NCI-H774 (cell line): ENCODE results near the gene MKNK2.

ENCODE experiments used
- DNase-seq: peaks from one replicate; lab custom pipeline; 2025; lab: John Stamatoyannopoulos, UW

MKNK2 gene

GRCh38 chr19:2057484-2058469 lies 6.7 kb upstream of the MKNK2 start:
- no peak for DNase-seq

DNA sequence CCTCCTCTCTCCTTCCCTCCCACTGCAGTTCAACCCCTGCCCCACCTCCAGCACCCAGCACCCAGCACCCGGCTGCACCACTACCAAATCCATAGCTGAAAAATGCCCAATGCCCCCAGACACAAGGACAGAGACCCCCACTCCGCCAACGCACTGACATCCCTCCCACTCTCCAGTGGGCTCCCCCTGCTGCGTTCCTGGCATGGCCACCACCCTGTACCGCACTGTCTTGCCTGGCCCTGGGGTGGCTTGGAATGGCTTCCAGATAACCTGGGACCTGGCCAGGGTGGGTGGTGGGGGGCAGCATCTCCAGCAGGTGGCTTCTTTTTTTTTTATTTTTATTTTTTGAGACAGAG lies 5.8 kb upstream of the MKNK2 start:
- no peak for DNase-seq

DNA sequence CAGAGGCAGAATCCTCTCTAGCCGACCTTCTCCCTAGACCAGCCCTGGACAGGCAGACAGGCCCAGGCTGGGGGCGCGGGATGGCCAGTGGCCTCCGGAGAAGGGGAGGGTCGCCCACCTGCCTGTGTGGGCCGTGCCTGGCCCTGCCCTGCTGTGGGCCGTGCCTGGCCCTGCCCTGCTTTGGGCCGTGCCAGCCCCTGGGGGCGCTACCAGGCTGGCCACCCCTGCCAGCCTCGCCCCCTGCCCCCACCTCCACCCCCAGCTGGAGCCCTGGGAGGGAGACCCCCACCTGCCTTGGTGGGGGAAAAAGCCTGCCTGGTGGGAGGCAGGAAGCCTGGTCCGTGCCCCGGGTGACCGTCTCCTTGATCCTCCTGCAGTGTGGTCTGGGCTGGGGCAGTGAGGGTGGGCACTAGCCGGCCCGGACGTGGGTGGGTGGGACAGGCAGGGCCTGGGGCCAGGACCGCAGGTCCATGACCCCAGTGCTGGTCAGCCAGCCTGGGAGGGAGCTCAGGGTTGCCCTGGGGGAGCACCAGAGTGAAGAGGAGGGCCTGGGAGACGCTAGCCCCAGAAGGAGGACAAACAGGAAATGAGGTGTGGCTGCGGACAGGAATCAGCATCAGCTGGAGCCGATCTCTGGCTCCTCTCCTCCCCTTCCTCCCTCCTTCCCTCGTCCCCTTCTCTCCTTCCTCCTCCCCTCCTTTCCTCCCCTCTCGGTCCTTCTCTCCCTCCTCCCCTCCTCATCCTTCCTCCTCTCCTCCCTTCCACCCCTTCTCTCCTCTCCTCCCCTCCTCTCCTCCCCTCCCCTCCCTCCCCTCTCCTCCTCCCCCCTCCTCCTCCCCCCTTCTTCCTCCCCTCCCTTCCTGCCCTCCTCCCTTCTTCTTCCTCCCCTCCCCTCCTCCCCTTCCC lies 5.1 kb upstream of the MKNK2 start:
- no peak for DNase-seq

- no peak for DNase-seq
Measured at GRCh38 chr19:2054763-2055162, 3.7 kb upstream of the MKNK2 start.

DNA sequence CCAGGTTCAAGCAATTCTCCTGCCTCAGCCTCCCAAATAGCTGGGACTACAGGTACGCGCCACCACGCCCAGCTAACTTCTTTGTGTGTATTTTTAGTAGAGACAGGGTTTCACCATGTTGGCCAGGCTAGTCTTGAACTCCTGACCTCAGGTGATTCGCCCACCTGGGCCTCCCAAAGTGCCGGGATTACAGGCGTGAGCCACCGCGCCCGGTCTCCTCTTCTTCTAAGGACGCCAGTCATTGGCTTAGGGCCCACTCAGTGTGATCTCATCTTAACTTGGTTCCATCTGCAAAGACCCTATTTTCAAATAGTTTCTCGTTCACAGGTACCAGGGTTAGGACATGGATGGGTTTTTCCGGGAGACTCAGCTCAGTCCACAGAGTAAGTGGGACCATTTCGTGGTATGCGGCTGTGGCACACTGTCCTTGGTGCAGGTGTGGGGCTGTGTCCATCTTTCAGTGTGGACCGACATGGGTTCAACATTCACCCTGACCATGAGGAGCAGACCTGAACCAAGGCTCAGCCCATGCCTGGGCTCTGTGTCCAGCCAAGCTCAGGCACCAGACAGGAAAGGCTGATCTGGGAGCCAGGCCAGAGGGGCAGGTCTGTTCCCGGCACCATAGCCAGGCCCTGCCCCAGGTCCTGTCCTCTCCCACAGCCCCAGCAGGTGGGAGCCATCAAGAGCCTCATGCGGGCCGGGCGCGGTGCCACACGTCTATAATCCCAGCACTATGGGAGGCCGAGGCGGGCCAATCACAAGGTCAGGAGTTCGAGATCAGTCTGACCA lies 2.8 kb upstream of the MKNK2 start:
- DNase-seq, result no peak

DNA sequence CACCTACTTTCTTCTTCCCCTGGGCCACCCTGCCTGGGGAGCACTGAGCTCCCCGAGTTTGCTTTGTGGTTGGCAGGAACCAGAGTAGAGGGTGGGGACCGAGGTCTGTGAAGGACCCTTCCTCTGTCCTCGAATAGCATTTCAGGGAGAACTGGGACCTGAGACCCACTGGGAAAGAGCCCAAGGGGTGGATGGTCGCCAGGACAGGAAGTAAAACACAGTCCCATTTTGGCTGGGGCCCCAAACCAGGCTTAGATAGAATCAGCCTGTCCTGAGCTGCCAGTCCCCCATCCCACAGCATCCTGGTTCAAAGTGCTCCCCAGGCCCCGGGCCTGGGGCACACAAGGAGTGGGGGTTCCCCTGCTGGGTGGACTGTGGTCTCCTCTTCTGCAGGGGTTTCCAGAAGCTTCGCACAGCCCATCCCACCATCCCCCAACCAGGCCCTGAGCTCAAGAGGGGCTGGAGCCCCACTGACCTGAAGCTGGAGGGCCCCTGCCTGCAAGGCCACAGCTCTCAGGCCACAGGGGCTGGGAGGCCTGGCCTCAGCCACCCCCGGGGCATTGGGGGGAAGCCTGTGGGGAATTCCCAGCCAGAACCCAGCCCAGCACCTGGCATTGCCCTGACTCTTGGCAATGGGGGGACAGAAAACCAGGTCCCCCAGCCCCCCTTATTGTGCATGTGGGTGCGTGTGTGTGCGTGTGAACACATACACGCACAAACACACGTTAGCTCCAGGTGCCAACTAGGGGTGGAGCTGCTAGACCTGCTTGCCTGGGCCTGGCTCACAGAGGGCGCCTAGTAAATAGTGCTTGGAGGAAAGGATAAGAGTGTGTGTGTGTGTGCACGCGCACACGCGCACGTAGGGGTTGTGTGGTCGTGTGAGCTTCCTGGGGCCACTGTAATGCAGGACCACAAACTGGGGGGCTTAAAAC lies 995 bp upstream of the MKNK2 start:
- DNase-seq, result no peak

DNA sequence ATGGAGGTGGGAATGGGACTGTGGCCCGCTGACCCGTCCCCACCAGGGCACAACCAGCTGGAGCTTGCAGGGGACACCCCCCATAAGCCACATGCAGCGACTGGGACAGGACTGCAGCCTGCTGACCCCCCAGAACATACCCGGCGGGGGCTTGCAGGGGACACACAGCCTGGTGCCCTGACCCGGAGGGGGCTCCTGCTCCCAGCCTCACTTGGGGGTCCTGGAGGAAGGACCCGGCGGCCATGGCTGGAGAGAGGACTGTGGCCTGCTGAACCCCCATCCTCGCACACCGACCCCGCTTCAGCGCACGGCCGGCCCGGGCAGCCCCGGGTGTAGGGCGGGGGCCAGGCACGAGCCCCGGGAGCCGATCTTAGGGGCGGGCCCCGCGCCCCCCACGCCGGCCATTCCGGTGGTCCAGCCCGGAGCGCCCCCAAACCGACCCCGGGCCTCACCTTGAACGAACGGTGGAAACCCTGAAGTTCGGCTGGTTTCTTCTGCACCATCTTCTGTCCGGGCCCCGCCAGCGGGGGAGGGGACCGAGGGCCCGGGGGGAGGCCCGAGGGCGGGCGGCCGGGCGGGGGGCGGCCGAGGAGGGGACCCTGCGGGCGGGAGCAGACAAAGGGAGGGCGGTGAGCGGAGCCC lies 574 bp downstream of the MKNK2 start:
- no peak for DNase-seq

DNA sequence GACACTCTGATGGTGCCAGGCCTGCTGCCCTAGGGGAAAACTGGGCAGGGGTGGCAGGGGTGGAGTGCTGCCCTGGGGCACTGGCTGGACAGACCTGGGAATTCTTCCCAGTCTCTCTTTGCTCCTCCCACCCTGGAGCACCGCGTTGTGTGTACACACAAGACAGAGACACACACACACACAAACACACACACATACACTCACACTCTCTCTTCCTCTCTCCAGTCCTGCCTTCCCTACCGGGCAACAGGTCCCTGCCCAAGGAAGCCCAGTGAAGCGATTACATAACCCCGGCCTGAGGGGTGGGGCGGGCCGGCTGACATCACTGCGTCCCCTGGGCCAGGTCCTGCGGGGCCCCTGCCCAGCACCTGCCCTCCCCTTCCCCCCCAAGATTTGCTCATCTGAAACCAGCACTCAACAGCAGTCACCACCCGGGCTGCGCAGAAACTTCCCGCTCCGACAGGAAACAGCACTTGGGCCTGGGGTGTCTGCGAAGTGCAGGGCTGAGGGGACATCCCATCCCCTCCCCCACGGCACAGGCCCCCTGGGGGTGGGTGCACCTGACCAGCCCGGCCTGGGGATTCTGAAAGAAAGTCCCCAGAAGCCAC lies 1.2 kb downstream of the MKNK2 start:
- peak; percentile 41 for DNase-seq

DNA sequence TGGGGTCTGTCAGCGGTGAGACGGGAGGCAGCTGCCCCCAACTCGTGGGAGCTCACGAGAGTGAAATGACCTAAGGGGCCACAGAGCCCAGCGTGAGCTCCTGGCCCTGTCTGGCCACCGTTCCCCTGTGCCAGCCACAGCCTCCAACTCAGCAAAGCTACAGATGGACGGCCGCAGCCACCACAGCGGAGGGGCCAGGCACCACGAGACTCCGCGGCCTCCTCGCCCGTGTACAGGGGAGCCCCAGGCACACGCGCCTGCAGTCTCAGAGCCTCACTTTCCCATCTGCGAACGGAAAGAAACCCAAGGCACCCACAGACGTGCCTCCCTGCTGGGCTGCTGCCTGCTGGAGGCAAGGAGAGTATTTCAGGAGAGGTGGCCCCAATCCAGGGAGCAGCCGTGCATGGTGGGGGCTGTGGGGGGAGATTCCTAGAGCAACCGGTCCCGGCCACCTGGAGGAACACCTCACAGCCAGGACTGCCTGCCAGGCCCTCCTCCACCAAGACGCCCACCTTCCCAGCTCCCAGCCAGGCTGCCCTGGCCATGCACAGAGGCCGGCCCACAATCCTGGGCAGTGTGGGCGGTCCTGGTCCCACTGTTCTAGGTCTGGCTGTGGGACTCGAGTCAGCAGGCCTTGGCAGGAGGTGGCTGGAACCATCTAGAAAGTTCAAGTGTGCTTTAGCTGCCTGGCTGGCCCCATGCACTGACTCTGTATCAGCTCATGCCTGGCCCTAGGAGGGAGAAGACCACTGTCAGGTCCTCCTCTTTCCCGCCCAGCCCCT lies 1.9 kb downstream of the MKNK2 start:
- no peak for DNase-seq

DNA sequence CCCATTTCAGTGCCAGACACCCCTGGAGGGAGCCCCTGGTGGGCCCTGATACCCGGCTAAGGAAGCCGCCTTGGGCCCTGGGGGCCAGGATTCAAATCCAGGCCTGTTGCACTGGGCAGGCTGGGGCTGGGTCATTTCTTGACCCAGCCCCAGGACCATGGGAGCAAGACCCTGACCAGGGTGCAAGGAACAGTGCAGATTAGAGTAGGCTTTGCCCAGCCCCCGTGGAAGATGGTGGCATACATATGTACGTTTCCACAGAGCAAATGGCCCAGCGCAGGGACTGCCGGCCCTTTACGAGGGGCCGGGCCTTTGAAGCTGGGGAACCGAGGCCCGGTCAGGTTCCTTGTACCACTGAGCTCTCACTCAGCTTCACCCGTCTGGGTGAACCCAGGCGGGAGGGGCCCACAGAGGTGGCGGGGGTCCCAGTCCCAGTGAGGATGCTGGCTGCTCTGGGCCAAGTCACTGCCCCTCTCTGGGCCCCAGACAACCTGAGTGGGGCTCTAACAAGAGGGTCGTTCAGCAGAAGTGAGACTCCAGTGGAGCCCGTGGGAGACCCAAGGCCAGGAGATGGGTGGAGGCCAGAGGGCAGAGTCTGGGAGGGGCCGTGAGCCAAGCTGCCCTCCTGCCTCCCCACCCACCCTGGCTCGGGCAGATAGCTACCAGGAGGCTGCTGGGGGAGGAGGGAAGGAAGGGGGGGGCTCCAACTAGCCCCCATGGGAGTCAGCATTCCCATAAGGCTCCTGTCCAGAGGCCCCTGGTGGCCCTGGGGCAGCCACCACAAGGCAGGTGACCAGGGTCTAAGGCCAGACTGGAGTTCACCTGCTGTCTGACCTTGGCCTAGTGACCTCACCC lies 2.7 kb downstream of the MKNK2 start:
- DNase-seq, result no peak

DNA sequence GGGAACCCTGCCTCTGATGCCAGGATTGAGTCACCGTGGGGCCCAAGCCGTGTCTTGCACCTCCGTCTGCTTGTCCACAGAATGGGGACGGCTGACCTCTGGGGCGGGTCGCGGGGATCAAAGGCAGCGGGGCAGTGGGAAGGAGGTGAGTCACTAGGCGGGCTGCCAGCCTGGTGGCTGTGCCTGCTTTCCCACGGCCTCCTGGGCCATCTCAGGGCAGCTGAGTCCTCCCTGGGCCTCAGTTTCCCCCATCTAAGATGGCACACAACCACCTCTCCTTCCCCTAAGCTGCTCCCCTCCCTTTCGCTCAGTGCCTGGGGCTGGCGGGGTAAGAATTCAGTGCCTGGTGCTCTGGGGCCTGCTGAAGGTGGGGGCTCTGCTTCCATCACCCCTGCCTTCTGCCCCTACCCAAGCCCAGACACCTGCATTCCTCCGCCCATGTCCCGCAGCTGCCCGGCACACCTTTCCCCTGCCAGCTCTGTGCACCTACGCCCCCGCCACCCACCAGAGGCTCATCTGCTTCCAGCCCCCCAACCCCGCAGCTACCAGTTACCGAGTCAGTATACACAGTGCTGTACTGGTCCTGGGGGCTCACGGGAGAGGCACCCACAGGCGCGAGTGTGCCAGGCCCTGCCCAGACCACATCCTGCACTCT lies 3.5 kb downstream of the MKNK2 start:
- no peak for DNase-seq

- no peak for DNase-seq
Measured at GRCh38 chr19:2047076-2047448, 4.0 kb downstream of the MKNK2 start.

DNA sequence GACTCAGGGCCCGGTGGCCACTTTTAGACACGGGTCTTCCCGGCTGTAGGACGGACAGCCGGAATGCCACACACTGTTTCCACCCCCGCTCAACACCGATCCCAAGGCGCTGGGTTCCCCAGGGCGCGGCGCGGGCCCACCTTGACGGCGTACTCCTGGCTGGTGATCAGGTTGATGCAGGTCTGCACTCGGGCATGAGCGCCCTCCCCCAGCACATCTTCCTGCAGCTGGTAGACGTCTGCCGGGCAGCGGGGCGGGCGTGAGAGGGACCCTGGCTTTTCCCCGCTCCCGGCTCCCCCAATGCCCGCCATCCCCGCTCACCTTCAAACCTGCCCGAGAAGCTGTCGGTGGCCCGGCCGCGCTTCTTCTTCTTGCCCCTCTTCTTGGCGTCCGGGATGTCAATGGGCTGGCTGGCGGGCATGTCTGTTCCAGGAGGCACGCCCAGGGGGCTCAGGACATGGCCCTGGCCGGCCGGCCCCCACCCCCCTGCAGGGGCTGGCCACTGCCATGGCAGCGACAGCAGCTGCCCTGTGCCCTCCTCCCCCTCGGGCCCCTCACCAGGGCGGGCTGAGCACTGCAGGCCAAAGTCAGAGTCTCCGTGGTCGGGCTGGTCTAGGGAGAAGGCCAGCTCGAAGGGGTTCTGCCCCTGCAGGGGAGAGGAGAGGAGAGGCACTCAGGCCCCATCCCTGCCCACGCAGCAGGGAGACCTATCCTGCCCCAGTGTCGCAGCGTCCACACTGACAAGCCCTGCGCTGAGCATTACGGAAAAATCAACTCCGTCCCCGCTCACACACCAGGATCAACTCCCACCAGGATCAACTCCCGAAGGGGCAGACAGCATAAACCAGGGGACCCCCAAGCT lies 4.8 kb downstream of the MKNK2 start:
- no peak for DNase-seq

DNA sequence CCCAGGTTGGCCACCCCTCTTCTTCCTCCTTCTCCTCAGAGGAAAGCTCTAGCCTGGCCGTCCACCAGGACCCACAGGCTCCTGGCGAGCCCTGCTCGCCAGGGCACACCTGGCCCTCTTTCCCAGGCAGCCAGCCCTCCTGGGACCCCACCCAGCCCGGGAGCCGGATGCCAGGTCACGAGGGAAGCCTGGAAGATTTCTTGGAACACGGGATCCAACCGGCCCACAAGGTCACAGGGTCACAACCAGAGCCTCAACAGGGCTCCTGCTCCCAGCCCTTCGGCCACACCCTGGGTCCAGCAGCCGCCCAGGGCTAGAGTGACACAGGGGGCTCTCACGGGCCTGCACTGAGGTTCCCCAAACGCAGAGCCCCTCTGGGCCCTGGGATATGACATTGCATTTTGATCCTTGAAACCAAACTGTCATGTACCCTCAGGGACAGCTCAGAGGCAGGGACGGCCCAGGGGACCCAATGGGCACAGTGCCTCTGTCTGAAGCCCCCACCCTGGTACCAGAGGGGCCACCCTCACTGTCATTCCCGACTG lies 5.5 kb downstream of the MKNK2 start:
- DNase-seq, result no peak

DNA sequence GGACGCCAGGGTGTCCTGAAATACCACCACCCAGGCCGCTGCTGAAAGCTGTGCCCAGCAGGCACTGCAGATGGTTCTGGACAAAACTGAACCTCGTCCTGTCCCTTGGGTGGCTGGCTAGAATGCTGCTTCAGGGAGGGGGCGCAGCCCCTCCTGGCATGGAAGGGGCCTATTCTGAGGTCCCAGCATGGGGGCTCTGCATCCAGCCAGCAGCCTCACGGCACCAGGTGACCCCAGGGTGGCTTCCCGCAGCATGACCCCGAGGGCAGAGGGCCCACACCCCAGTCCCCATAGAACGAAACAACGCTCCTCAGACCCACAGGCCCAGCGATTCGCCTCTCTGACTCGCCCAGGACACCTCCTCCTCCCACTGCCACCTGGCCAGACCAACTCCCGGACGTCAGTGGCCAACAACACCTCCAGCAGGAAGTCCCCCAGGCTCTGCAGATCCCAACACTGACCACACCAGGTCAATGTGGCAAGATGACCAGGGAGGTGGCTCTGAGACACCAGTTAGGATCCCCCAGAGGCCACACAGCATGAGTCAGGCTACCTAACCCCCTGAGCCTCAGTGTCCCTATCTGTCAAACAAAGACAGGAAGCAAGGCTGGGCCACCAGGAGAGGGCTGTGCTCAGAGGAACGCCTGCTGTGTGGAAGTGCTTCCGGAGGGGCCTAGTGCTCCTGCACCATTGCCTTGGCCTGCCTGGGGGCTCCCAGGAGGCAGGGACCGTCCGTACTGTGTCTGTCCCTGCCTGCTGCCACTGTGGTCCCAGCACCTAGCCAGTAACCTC lies 6.1 kb downstream of the MKNK2 start:
- no peak for DNase-seq
